Esophagus squamous epithelium (tissue), 4 donors: ENCODE measurements around the gene COG4.

Experiments used
- CTCF ChIP-seq, 6 experiments: fragments of 450-650 bp in 4 of 6; fragments of 200-600 bp in 2 of 6; sonication (generic) in 2 of 6; IDR thresholded peaks; one replicate each; pipeline ENCODE4 v1.5.1; 2016 to 2019; ENCODE audit warnings: antibody characterized with exemption in 6 of 6, mild to moderate bottlenecking in 4 of 6, moderate library complexity in 4 of 6
- POLR2A ChIP-seq, 4 donors: fragments of 450-650 bp; IDR thresholded peaks; one replicate each; pipeline ENCODE4 v1.6.1; 2017; ENCODE audit warnings: antibody characterized with exemption in 4 of 4, mild to moderate bottlenecking in 4 of 4, moderate library complexity in 3 of 4

GRCh38 chr16:70444249-70445063, 78.9 kb downstream of the COG4 start:
- no peak for TF ChIP-seq CTCF (IDR thresholded peaks at IDR 0.05)
- TF ChIP-seq POLR2A (IDR thresholded peaks at IDR 0.05), result no peak
